CD4-positive, alpha-beta T cell treated with Interleukin-15 for 4 hours (primary cell): ENCODE data around the gene GRB10.
"Not testable (repeated sequence)": the region's sequence is repeated elsewhere in the genome, so short reads cannot be mapped to it uniquely, and the experiment has no call there.

Experiments
- DNase-seq: peaks from one replicate; pipeline ENCODE4 v3.0.0-alpha.2; 2020; ENCODE audit warnings: low spot score

The GRB10 gene

GRCh38 chr7:50545613-50546012 is 237.1 kb downstream of the GRB10 start:
- DNase-seq, result not testable (repeated sequence)

GRCh38 chr7:50544992-50545391 is 237.7 kb downstream of the GRB10 start:
- no peak for DNase-seq

GRCh38 chr7:50543776-50544442 is 238.8 kb downstream of the GRB10 start:
- DNase-seq, result no peak

GRCh38 chr7:50542132-50542531 is 240.6 kb downstream of the GRB10 start:
- no peak for DNase-seq

- DNase-seq, result no peak
Observed at GRCh38 chr7:50540785-50541579, 241.7 kb downstream of the GRB10 start.
